ENCODE measurements around the gene ARHGAP22. TPM values are rescaled to one million over a fixed set of nuclear protein-coding genes. Genes with fewer than 3 reads are reported as not detected.

Gene ARHGAP22
- total and polyA plus RNA-seq, 4 donors, result 0.23 to 2.3 (median 0.54) TPM

DNA sequence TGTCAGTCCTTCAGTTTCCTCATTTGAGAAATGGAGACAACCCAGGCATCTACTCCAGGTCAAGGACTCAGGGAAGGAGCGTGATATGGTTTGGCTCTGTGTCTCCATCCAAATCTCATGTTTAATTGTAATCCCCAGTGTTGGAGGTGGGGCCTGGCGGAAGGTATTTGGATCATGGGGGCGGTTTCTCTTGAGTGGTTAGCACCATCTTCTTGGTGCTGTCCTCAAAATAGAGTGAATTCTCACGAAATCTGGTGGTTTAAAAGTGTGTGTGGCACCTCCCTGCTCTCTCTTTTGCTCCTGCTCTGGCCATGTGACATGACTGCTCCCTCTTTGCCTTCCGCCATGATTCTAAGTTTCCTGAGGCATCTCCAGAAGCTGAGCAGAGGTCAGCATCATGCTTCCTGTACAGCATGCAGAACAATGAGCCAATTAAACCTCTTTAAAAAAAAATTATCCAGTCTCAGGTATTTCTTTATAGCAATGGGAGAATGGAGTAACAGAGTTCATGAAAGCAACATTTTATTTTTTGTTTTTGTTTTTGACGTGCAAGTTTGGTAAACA is 30.0 kb downstream of the ARHGAP22 start (continued):
- TF ChIP-seq, protein P1, sequence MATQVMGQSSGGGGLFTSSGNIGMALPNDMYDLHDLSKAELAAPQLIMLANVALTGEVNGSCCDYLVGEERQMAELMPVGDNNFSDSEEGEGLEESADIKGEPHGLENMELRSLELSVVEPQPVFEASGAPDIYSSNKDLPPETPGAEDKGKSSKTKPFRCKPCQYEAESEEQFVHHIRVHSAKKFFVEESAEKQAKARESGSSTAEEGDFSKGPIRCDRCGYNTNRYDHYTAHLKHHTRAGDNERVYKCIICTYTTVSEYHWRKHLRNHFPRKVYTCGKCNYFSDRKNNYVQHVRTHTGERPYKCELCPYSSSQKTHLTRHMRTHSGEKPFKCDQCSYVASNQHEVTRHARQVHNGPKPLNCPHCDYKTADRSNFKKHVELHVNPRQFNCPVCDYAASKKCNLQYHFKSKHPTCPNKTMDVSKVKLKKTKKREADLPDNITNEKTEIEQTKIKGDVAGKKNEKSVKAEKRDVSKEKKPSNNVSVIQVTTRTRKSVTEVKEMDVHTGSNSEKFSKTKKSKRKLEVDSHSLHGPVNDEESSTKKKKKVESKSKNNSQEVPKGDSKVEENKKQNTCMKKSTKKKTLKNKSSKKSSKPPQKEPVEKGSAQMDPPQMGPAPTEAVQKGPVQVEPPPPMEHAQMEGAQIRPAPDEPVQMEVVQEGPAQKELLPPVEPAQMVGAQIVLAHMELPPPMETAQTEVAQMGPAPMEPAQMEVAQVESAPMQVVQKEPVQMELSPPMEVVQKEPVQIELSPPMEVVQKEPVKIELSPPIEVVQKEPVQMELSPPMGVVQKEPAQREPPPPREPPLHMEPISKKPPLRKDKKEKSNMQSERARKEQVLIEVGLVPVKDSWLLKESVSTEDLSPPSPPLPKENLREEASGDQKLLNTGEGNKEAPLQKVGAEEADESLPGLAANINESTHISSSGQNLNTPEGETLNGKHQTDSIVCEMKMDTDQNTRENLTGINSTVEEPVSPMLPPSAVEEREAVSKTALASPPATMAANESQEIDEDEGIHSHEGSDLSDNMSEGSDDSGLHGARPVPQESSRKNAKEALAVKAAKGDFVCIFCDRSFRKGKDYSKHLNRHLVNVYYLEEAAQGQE (IDR thresholded peaks at IDR 0.05), result no peak

GRCh38 chr10:48574322-48574796 is 30.5 kb downstream of the ARHGAP22 start:
- no peaks in the 10 kb centered on the region for H3K9me3 ChIP-seq (ENCODE audit: control insufficient read depth in 4 of 4, low read length in 3 of 4)
- no peak overlapping the region for H3K9ac ChIP-seq (ENCODE audit: low read depth in 1 of 2, low read length in 2 of 2)
- H3K27me3 ChIP-seq (ENCODE audit: control insufficient read depth in 4 of 4, insufficient read depth in 4 of 4, low read length in 3 of 4), result no peaks in the 10 kb centered on the region
- WGBS, result 90% methylated on average over 5 of the region's 5 CpGs
- no peak for DNase-seq (ENCODE audit: low spot score)
- H3K4me3 ChIP-seq (ENCODE audit: low read depth in 1 of 3, low read length in 3 of 3), result no peak overlapping the region
- no peak overlapping the region for H3K27ac ChIP-seq (ENCODE audit: low read depth in 1 of 2, low read length in 2 of 2)
- no peaks in the 10 kb centered on the region for H3K36me3 ChIP-seq (ENCODE audit: control insufficient read depth in 4 of 4, insufficient read depth in 3 of 4, low read depth in 1 of 4, low read length in 3 of 4)
- H3K4me1 ChIP-seq (ENCODE audit: control insufficient read depth in 4 of 4, insufficient read depth in 4 of 4, low read length in 3 of 4), result no peaks in the 10 kb centered on the region
- no peak for TF ChIP-seq SP1 (IDR thresholded peaks at IDR 0.05)
- TF ChIP-seq RAD21 (IDR thresholded peaks at IDR 0.05), result no peak
- no peak for TF ChIP-seq EGR1 (IDR thresholded peaks at IDR 0.05; ENCODE audit: low read depth in 2 of 2)
- no peak for TF ChIP-seq HNF4G (IDR thresholded peaks at IDR 0.05)
- no peak for TF ChIP-seq FOXA2 (IDR thresholded peaks at IDR 0.05)
- no peak for TF ChIP-seq YY1 (IDR thresholded peaks at IDR 0.05)
- TF ChIP-seq CTCF (IDR thresholded peaks at IDR 0.05; ENCODE audit: low read depth, low read length, missing input control), result no peak
- TF ChIP-seq GABPA (IDR thresholded peaks at IDR 0.05 in 1 of 2, conservative IDR thresholded peaks at IDR 0.05 in 1 of 2), result no peak
- TF ChIP-seq, protein P2, sequence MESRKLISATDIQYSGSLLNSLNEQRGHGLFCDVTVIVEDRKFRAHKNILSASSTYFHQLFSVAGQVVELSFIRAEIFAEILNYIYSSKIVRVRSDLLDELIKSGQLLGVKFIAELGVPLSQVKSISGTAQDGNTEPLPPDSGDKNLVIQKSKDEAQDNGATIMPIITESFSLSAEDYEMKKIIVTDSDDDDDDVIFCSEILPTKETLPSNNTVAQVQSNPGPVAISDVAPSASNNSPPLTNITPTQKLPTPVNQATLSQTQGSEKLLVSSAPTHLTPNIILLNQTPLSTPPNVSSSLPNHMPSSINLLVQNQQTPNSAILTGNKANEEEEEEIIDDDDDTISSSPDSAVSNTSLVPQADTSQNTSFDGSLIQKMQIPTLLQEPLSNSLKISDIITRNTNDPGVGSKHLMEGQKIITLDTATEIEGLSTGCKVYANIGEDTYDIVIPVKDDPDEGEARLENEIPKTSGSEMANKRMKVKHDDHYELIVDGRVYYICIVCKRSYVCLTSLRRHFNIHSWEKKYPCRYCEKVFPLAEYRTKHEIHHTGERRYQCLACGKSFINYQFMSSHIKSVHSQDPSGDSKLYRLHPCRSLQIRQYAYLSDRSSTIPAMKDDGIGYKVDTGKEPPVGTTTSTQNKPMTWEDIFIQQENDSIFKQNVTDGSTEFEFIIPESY (IDR thresholded peaks at IDR 0.05), result no peak
- no peak for TF ChIP-seq JUND (IDR thresholded peaks at IDR 0.05)
- TF ChIP-seq, protein P3, sequence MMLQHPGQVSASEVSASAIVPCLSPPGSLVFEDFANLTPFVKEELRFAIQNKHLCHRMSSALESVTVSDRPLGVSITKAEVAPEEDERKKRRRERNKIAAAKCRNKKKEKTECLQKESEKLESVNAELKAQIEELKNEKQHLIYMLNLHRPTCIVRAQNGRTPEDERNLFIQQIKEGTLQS (IDR thresholded peaks at IDR 0.05), result no peak
- no peak for TF ChIP-seq RXRA (IDR thresholded peaks at IDR 0.05)
- TF ChIP-seq TAF1 (conservative IDR thresholded peaks at IDR 0.05), result no peak
- TF ChIP-seq, protein P4, sequence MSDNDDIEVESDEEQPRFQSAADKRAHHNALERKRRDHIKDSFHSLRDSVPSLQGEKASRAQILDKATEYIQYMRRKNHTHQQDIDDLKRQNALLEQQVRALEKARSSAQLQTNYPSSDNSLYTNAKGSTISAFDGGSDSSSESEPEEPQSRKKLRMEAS (IDR thresholded peaks at IDR 0.05), result no peak
